D721Med (cell line): ENCODE data around the gene PTPRM.

Experiments used
- DNase-seq: peaks from one replicate; pipeline ENCODE4 v3.0.0; 2011; ENCODE audit warnings: low spot score; ENCODE audit not compliant: insufficient read length
- FAIRE-seq: peaks from 2 replicates; lab custom pipeline; 2011; peaks lifted over from hg19 to GRCh38; lab: Jason Lieb, UNC
- CTCF ChIP-seq: IDR thresholded peaks from 2 replicates; pipeline ENCODE4 v1.5.1; 2012; ENCODE audit warnings: mild to moderate bottlenecking, control low read depth; ENCODE audit not compliant: insufficient read depth; ENCODE audit errors: missing control alignments

Gene PTPRM

GRCh38 chr18:8455661-8456614 is 888.8 kb downstream of the PTPRM start:
- FAIRE-seq (no peak), DNase-seq (no peak)
- TF ChIP-seq CTCF = no peak
